ENCODE data around the gene TERT.

TERT gene

GRCh38 chr5:1314564-1314982 is 19.7 kb upstream of the TERT start:
- no CpG with 5 or more reads among the region's 13 CpGs for WGBS (ENCODE audit: extremely low coverage, insufficient coverage, low lambda C conversion rate)
- H3K4me1 ChIP-seq (ENCODE audit: control insufficient read depth, low read depth, low read length), result no peaks in the 10 kb centered on the region

DNA sequence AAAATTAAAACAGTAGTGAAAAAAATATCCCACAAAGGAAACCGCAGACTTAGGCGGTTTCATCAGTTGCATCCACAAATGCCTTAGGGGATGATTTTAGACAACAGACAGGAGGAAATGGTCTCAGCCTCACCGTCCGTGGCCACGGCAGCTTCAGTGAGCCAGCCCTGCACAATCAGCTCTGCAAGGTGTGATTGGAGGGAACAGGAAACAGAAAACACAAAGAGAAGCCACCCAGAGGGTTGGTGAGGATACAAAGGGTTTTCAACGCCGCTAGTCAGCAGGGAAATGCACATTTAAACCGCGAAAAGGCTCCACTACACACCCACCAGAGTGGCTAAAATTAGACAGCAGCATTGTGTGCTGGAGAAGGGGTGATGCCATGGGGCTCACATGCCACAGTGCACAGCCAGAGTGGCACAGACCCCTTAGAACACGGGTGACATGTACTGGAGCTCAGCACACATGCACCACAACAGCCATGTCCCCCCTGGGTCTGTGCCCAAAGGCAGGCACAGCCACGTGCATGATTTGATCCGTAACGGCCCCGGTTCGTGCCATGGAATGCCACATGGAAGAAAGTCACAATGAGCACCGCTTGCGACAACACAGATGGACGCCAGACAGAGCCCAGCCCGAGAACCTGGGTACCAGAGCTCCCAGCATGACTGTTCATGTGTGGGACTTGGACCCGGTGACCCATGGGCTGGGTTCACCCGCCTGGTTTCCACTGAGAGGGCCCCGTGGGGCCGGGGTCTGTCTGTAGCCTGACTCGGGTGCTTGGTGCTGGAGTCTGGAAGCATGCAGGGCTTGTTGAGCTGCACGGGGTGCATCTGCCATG is 18.3 kb upstream of the TERT start:
- Histone ChIP-seq H2BK15ac (replicated peaks; ENCODE audit: low read depth) (no peak overlapping the region), H3K4me3 (ENCODE audit: low read length) (no peak overlapping the region), H2BK5ac (ENCODE audit: low read length) (no peak overlapping the region), H2AK5ac (ENCODE audit: low read length) (no peak overlapping the region), H3K4ac (ENCODE audit: low read depth, low read length) (no peak overlapping the region), H3K9ac (ENCODE audit: low read length) (no peak overlapping the region), H4K5ac (ENCODE audit: low read length) (no peak overlapping the region), H3K79me2 (ENCODE audit: control insufficient read depth, insufficient read depth, low read length) (no peaks in the 10 kb centered on the region), H3K56ac (ENCODE audit: low read length) (no peak overlapping the region), H3K79me1 (ENCODE audit: low read length) (no peaks in the 10 kb centered on the region), H3K23ac (ENCODE audit: low read length) (no peak overlapping the region), H3K18ac (ENCODE audit: low read length) (no peak overlapping the region), H3K27me3 (ENCODE audit: insufficient read depth, low read length, poor library complexity) (no peaks in the 10 kb centered on the region), H2BK120ac (ENCODE audit: low read depth, low read length) (no peak overlapping the region), H3K36me3 (ENCODE audit: control insufficient read depth, insufficient read depth, low read length) (peaks cover 4% of the 10 kb centered on the region), H3K4me1 (ENCODE audit: control insufficient read depth, low read depth, low read length) (no peaks in the 10 kb centered on the region), H3K27ac (ENCODE audit: low read depth, low read length) (no peak overlapping the region), H4K8ac (ENCODE audit: low read depth, low read length) (no peak overlapping the region), H3K4me2 (ENCODE audit: low read length) (no peak overlapping the region)
- no CpG with 5 or more reads among the region's 25 CpGs for WGBS (ENCODE audit: extremely low coverage, insufficient coverage, low lambda C conversion rate)
- no peak for DNase-seq

More at GRCh38 chr5:1314564-1314982, 19.7 kb upstream of the TERT start:
- H3K27ac ChIP-seq (ENCODE audit: low read depth, low read length), result no peak overlapping the region
- no peak overlapping the region for H3K23ac ChIP-seq (ENCODE audit: low read length)
- H2AK5ac ChIP-seq (ENCODE audit: low read length), result no peak overlapping the region
- no peak overlapping the region for H3K56ac ChIP-seq (ENCODE audit: low read length)
- H3K79me1 ChIP-seq (ENCODE audit: low read length), result no peaks in the 10 kb centered on the region
- H2BK5ac ChIP-seq (ENCODE audit: low read length), result no peak overlapping the region
- H3K79me2 ChIP-seq (ENCODE audit: control insufficient read depth, insufficient read depth, low read length), result no peaks in the 10 kb centered on the region
- H3K18ac ChIP-seq (ENCODE audit: low read length), result no peak overlapping the region
- H3K4me2 ChIP-seq (ENCODE audit: low read length), result no peak overlapping the region
- H4K8ac ChIP-seq (ENCODE audit: low read depth, low read length), result no peak overlapping the region
- DNase-seq, result no peak
- H3K4ac ChIP-seq (ENCODE audit: low read depth, low read length), result no peak overlapping the region
- H3K9ac ChIP-seq (ENCODE audit: low read length), result no peak overlapping the region
- H2BK15ac ChIP-seq (replicated peaks; ENCODE audit: low read depth), result no peak overlapping the region
- H3K4me3 ChIP-seq (ENCODE audit: low read length), result no peak overlapping the region
- H3K27me3 ChIP-seq (ENCODE audit: insufficient read depth, low read length, poor library complexity), result no peaks in the 10 kb centered on the region
- peaks cover 6% of the 10 kb centered on the region for H3K36me3 ChIP-seq (ENCODE audit: control insufficient read depth, insufficient read depth, low read length)
- no peak overlapping the region for H4K5ac ChIP-seq (ENCODE audit: low read length)
- no peak overlapping the region for H2BK120ac ChIP-seq (ENCODE audit: low read depth, low read length)

DNA sequence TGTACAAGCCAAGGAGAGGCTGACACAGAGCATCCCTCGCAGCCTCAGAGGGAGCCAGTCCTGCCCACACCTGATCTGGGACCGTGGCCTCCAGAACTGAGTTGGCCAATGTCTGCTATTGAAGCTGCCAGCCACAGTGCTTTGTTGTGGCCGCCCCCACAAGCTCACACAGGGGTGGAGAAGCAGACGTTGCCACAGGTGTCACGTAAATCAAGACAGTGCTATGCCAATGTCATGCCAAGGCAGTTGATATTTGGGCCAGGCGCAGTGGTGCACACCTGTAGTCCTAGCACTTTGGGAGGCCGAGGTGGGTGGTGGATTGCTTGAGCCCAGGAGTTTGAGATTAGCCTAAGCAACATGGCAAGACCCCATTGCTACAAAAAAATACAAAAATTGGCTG is 17.3 kb upstream of the TERT start:
- no CpG with 5 or more reads among the region's 7 CpGs for WGBS (ENCODE audit: extremely low coverage, insufficient coverage, low lambda C conversion rate)
- Histone ChIP-seq H3K9ac (ENCODE audit: low read length) (no peak overlapping the region), H3K4ac (ENCODE audit: low read depth, low read length) (no peak overlapping the region), H3K56ac (ENCODE audit: low read length) (no peak overlapping the region), H2BK5ac (ENCODE audit: low read length) (no peak overlapping the region), H4K5ac (ENCODE audit: low read length) (no peak overlapping the region), H3K36me3 (ENCODE audit: control insufficient read depth, insufficient read depth, low read length) (peaks cover 1% of the 10 kb centered on the region), H4K8ac (ENCODE audit: low read depth, low read length) (no peak overlapping the region), H2AK5ac (ENCODE audit: low read length) (no peak overlapping the region), H3K4me2 (ENCODE audit: low read length) (no peak overlapping the region), H2BK120ac (ENCODE audit: low read depth, low read length) (no peak overlapping the region), H3K27me3 (ENCODE audit: insufficient read depth, low read length, poor library complexity) (no peaks in the 10 kb centered on the region), H3K4me3 (ENCODE audit: low read length) (no peak overlapping the region), H3K23ac (ENCODE audit: low read length) (no peak overlapping the region), H3K27ac (ENCODE audit: low read depth, low read length) (no peak overlapping the region), H2BK15ac (replicated peaks; ENCODE audit: low read depth) (no peak overlapping the region), H3K79me1 (ENCODE audit: low read length) (no peaks in the 10 kb centered on the region), H3K18ac (ENCODE audit: low read length) (no peak overlapping the region), H3K79me2 (ENCODE audit: control insufficient read depth, insufficient read depth, low read length) (no peaks in the 10 kb centered on the region), H3K4me1 (ENCODE audit: control insufficient read depth, low read depth, low read length) (no peaks in the 10 kb centered on the region)
- DNase-seq, result no peak

DNA sequence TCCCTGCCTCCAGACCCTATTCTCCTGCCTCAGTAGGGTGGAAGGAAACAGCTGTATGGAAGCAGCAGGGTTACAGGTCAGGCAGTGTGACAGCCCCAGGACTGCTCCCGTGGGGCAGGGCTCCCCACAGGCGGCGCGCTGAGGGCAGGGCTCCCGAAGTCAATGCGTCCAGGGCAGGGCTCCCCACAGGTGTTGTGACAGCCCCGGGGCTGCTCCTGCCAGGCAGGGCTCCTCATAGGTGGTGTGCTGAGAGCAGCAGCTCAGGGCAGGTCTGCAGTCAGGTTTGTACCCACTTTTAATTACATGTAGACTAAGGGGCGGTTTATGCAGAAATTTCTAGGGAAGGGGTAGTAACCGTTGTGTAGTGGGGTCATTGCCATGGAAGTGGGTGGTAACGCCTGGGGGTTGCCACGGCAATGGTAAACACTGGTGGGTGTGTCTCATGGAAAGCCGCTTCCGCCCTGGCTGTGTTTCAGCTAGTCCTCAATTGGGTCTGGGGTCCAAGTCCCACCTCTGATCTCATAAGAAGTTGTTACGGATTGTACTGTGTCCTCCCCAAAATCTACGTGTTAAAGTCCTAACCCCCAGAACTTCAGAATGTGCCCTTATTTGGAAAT is 16.7 kb upstream of the TERT start:
- no peak overlapping the region for H3K4me2 ChIP-seq (ENCODE audit: low read length)
- H3K9ac ChIP-seq (ENCODE audit: low read length), result no peak overlapping the region
- no peak overlapping the region for H2BK120ac ChIP-seq (ENCODE audit: low read depth, low read length)
- no peak overlapping the region for H2BK5ac ChIP-seq (ENCODE audit: low read length)
- no peak for DNase-seq
- H3K23ac ChIP-seq (ENCODE audit: low read length), result no peak overlapping the region
- no peak overlapping the region for H3K56ac ChIP-seq (ENCODE audit: low read length)
- no peak overlapping the region for H4K8ac ChIP-seq (ENCODE audit: low read depth, low read length)
- no peaks in the 10 kb centered on the region for H3K79me1 ChIP-seq (ENCODE audit: low read length)
- no peak overlapping the region for H3K27ac ChIP-seq (ENCODE audit: low read depth, low read length)
- H3K79me2 ChIP-seq (ENCODE audit: control insufficient read depth, insufficient read depth, low read length), result no peaks in the 10 kb centered on the region
- no peak overlapping the region for H4K5ac ChIP-seq (ENCODE audit: low read length)
- no peak overlapping the region for H3K4ac ChIP-seq (ENCODE audit: low read depth, low read length)
- peaks cover 1% of the 10 kb centered on the region for H3K36me3 ChIP-seq (ENCODE audit: control insufficient read depth, insufficient read depth, low read length)
- no peak overlapping the region for H3K18ac ChIP-seq (ENCODE audit: low read length)
- no peaks in the 10 kb centered on the region for H3K27me3 ChIP-seq (ENCODE audit: insufficient read depth, low read length, poor library complexity)
- H3K4me3 ChIP-seq (ENCODE audit: low read length), result no peak overlapping the region
- no peak overlapping the region for H2BK15ac ChIP-seq (replicated peaks; ENCODE audit: low read depth)
- WGBS (ENCODE audit: extremely low coverage, insufficient coverage, low lambda C conversion rate), result no CpG with 5 or more reads among the region's 15 CpGs
- H2AK5ac ChIP-seq (ENCODE audit: low read length), result no peak overlapping the region
- no peaks in the 10 kb centered on the region for H3K4me1 ChIP-seq (ENCODE audit: control insufficient read depth, low read depth, low read length)

GRCh38 chr5:1310118-1310517 is 15.2 kb upstream of the TERT start:
- Histone ChIP-seq H3K4me3 (ENCODE audit: low read length) (no peak overlapping the region), H3K79me1 (ENCODE audit: low read length) (no peaks in the 10 kb centered on the region), H3K23ac (ENCODE audit: low read length) (no peak overlapping the region), H3K18ac (ENCODE audit: low read length) (no peak overlapping the region), H2BK15ac (replicated peaks; ENCODE audit: low read depth) (no peak overlapping the region), H3K4me2 (ENCODE audit: low read length) (no peak overlapping the region), H3K79me2 (ENCODE audit: control insufficient read depth, insufficient read depth, low read length) (no peaks in the 10 kb centered on the region), H3K27ac (ENCODE audit: low read depth, low read length) (no peak overlapping the region), H3K4me1 (ENCODE audit: control insufficient read depth, low read depth, low read length) (no peaks in the 10 kb centered on the region), H2BK5ac (ENCODE audit: low read length) (no peak overlapping the region), H3K56ac (ENCODE audit: low read length) (no peak overlapping the region), H2AK5ac (ENCODE audit: low read length) (no peak overlapping the region), H3K9ac (ENCODE audit: low read length) (no peak overlapping the region), H4K8ac (ENCODE audit: low read depth, low read length) (no peak overlapping the region), H3K27me3 (ENCODE audit: insufficient read depth, low read length, poor library complexity) (no peaks in the 10 kb centered on the region), H2BK120ac (ENCODE audit: low read depth, low read length) (no peak overlapping the region), H4K5ac (ENCODE audit: low read length) (no peak overlapping the region), H3K4ac (ENCODE audit: low read depth, low read length) (no peak overlapping the region), H3K36me3 (ENCODE audit: control insufficient read depth, insufficient read depth, low read length) (peaks cover 1% of the 10 kb centered on the region)
- WGBS (ENCODE audit: extremely low coverage, insufficient coverage, low lambda C conversion rate), result no CpG with 5 or more reads among the region's 7 CpGs
- DNase-seq, result no peak

Data from mesendoderm (in vitro differentiated cells).